Brain microvascular endothelial cell (primary cell): Measurements from ENCODE around the gene HAND1.

ENCODE experiments used
- DNase-seq: peaks from one replicate; pipeline ENCODE4 v3.0.0-alpha.2; 2020
- H3K27ac ChIP-seq: fragments of 250-450 bp; sonication (Bioruptor Pico); 2 replicates; pipeline ENCODE4 v1.5.1; 2020; ENCODE audit warnings: mild to moderate bottlenecking, moderate library complexity
- H3K27me3 ChIP-seq: fragments of 250-450 bp; sonication (Bioruptor Pico); replicated peaks from 2 replicates; pipeline ENCODE4 v1.5.1; 2020; ENCODE audit warnings: mild to moderate bottlenecking
- H3K36me3 ChIP-seq: fragments of 250-450 bp; sonication (Bioruptor Pico); replicated peaks from 2 replicates; pipeline ENCODE4 v1.5.1; 2020; ENCODE audit warnings: mild to moderate bottlenecking
- H3K4me3 ChIP-seq: 2 replicates; pipeline ENCODE4 v1.5.1; 2011; ENCODE audit warnings: low read depth, mild to moderate bottlenecking, control low read depth, low read length, moderate library complexity
- in situ Hi-C: cut with HindIII; loops from 2 replicates; pipeline ENCODE4 v1.10.0; 2017; ENCODE audit warnings: low sequenced_read_pairs, low pct_ligation_motif_present
- TF ChIP-seq, protein P1 (sequence below): IDR thresholded peaks from 2 replicates; pipeline ENCODE4 v1.5.1; 2011; ENCODE audit warnings: low read depth, mild to moderate bottlenecking, moderate library complexity, low read length, control low read depth, inconsistent platforms; ENCODE audit errors: missing control alignments

The HAND1 gene

DNA sequence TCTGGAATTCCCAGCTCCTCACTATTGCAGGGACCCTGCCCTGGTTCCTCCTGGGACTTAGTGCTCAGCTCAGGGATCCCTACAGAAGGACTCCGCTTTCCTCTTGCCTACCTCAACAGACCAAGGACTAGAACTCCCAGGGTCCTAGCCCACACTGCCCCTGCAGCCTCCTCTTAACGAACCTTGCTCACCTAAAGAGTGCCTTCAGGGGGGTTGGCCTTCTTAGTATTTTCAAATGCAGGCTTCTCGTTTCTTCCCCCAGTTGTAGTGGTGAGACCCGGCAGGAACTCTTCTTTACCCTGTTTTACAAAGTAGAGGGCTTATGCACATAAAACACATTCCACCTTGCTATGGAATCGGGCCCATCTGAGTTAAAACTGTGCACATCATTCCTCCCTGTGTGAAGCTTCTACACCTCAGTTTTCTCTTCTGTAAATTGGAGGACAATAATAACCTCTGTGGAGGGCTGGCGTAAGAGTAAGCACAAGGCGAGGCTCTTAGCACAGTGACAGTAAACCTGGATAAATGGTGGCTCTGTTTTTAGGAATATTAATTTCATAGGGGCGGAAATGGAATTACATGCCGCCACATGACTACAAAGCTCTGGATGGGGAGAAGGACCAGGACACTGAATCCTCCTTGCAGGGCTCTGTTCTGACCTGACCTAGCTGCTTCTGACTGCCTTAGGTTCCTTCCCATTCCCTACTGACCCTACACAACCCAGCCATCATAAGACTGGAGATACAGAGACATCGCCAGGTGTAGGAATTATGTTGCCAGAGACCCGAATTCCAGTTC, 3.8 kb upstream of the HAND1 start:
- H3K36me3 ChIP-seq: no peaks in the 10 kb centered on the region
- no peak overlapping the region for H3K4me3 ChIP-seq
- TF ChIP-seq, protein P1, sequence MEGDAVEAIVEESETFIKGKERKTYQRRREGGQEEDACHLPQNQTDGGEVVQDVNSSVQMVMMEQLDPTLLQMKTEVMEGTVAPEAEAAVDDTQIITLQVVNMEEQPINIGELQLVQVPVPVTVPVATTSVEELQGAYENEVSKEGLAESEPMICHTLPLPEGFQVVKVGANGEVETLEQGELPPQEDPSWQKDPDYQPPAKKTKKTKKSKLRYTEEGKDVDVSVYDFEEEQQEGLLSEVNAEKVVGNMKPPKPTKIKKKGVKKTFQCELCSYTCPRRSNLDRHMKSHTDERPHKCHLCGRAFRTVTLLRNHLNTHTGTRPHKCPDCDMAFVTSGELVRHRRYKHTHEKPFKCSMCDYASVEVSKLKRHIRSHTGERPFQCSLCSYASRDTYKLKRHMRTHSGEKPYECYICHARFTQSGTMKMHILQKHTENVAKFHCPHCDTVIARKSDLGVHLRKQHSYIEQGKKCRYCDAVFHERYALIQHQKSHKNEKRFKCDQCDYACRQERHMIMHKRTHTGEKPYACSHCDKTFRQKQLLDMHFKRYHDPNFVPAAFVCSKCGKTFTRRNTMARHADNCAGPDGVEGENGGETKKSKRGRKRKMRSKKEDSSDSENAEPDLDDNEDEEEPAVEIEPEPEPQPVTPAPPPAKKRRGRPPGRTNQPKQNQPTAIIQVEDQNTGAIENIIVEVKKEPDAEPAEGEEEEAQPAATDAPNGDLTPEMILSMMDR: no peak
- in situ Hi-C loops: loop anchor here (25.0 kb wide), 1 partner anchor 131 kb away; no protein-coding TSS in a partner anchor
- no peak overlapping the region for H3K27ac ChIP-seq
- no peak for DNase-seq
- peaks cover 96% of the 10 kb centered on the region for H3K27me3 ChIP-seq

DNA sequence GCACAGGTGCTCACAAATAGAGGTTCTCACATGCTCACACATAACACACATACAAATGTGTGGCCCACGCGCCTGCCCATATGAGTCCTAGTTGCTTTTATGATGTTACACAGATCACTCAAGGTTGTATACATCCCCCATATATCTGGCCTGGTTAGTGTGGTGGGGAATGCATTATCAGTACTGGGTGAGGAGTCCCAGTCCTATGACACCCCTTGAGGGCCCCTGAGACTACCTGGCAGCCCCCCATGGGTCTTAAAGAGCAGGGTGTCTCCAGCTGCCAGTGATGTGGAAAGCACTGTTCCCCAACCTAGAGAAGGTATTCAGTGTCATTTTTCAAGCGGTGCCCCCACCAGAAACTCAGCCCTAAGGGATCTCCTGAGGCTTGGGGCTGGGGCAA, 2.8 kb upstream of the HAND1 start:
- Histone ChIP-seq H3K27me3 (peaks cover 96% of the 10 kb centered on the region), H3K4me3 (no peak overlapping the region), H3K36me3 (no peaks in the 10 kb centered on the region), H3K27ac (no peak overlapping the region)
- no peak for DNase-seq
- in situ Hi-C loops: loop anchor here (25.0 kb wide), 1 partner anchor 131 kb away; no protein-coding TSS in a partner anchor
- TF ChIP-seq, protein P1: no peak

DNA sequence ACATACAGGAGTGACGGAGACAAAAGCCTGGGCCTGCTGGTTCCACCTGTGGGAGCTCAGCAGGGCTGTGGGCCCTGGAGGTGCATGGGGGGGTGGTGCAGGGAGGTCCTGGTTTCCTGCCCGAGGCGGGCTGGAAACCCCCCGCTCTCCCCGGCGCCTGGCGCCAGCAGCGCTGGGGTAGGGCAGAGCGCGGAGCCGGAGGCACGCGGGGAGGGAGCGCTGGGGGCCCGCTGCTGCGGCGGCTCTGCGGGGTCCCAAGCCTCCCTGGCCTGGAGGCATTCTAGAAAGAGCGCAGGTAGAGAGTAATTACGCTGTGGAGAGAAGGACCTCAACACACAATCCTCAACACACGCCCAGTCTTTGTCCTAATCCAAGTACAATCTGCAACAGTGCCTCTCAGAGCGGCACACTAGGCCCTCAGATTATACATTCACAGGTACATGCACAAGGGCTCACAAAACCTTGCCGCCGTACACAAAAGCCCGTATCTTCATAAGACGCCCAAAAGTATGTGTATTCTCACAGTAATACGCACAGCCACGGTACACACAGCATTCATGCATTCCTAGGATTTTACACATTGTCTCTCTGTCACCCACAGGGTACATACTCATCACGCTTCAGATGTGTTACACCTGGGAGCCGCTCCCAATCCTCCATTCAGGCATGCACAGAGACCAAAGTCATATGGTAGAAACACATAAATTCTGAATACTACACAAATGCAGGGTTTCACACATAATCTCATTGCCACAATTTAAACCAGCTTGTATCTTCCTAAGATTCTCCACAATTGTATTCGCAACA, 2.1 kb upstream of the HAND1 start:
- in situ Hi-C loops: loop anchor here (25.0 kb wide), 1 partner anchor 132 kb away; no protein-coding TSS in a partner anchor

DNA sequence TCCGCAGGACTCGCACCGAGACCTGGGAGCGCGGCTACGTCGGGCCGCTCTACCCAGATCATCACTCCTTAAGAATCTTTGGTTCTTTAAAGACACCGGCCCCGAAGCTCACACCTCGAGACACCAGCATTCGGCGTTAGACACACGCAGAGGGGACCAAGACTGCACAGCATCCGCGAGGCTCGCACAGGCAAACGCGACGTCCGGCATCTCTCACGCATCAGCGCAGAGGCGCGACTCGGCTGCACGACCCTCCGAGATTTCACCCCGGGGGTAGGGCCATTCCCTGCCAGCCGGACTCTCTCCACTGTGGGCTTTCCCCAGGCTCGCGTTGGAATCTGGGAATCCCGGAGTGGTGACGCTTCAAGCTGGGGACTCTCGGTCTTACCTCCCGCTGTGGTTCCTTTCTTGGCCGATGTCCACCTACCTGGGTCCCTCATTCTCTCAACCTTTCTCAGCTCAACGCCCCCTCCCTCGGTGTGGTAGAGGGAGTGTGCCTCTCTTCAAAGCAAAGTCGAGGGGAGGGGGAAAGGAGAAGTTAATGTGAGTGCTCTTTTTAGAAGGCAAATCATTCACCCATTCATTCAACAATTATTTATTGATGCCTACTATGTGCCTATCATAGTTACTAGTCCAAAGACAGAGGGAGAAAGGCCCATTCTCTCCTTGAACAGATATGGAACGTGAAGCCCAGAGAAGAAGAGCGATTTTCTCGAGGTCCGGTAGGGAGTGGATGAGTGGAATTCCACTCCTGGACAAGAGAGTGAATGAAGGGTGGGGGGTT, 1.3 kb upstream of the HAND1 start:
- Histone ChIP-seq H3K4me3 (no peak overlapping the region), H3K27ac (no peak overlapping the region), H3K36me3 (no peaks in the 10 kb centered on the region), H3K27me3 (peaks cover 96% of the 10 kb centered on the region)
- no peak for DNase-seq
- in situ Hi-C loops: loop anchor here (25.0 kb wide), 1 partner anchor 133 kb away; no protein-coding TSS in a partner anchor
- TF ChIP-seq, protein P1: no peak

More for the DNA sequence above, 2.1 kb upstream of the HAND1 start:
- Histone ChIP-seq H3K27ac (no peak overlapping the region), H3K4me3 (no peak overlapping the region), H3K27me3 (peaks cover 96% of the 10 kb centered on the region), H3K36me3 (no peaks in the 10 kb centered on the region)
- TF ChIP-seq, protein P1: no peak
- no peak for DNase-seq

DNA sequence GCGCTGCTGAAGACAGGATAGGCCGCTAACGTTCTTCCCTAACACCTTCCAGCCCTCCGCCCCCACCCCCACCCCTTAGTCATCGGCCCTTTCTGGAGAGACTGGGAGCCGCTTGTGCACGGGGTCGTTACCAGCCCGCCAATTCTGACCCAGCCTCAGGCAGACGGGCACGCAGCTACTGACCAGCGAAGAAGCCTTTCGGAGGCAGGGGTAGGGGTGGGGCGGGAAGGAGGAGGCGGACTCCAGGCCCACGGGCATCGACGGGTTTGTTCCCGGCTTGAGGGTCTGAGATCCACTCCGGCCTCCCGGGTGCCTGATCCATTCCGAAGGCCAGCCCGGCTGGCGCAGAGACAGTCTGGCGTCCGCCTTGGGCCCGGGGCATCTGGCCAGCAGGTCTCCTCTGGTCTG, 729 bp upstream of the HAND1 start:
- in situ Hi-C loops: loop anchor here (25.0 kb wide), 1 partner anchor 134 kb away; no protein-coding TSS in a partner anchor
- TF ChIP-seq, protein P1: no peak
- DNase-seq: no peak

More for the DNA sequence above, 729 bp upstream of the HAND1 start:
- no peak overlapping the region for H3K4me3 ChIP-seq
- H3K27ac ChIP-seq: no peak overlapping the region
- H3K36me3 ChIP-seq: no peaks in the 10 kb centered on the region
- peaks cover 96% of the 10 kb centered on the region for H3K27me3 ChIP-seq
